HEK293 (cell line): ENCODE data around the gene MAMDC2.

Experiments
- CTCF ChIA-PET: fragments of 350-600 bp; formaldehyde crosslinking; extraction: SDS; loops from one replicate; lab custom pipeline; 2021; ENCODE audit warnings: antibody characterized with exemption; lab: Yijun Ruan, JAX
- POLR2A ChIA-PET: fragments of 300-600 bp; formaldehyde crosslinking; extraction: SDS; loops from one replicate; lab custom pipeline; 2020; ENCODE audit warnings: antibody characterized with exemption, inconsistent platforms; lab: Yijun Ruan, JAX
- H3K27ac ChIP-seq: fragments of 200-500 bp; sonication (Bioruptor generic); 2 replicates; pipeline ENCODE4 v1.5.1; 2014; ENCODE audit warnings: low read depth, low read length, control low read depth, inconsistent platforms; ENCODE audit errors: extremely low read depth
- H3K36me3 ChIP-seq, 2 experiments: fragments of 200-500 bp in 1 of 2; sonication (Bioruptor generic) in 1 of 2; 1 replicate in 1 of 2; 2 replicates in 1 of 2; pipeline ENCODE4 v1.5.1; 2014 to 2017; ENCODE audit warnings: inconsistent platforms in 2 of 2, low read length in 2 of 2; ENCODE audit not compliant: control insufficient read depth in 2 of 2, insufficient read depth in 1 of 2
- H3K4me1 ChIP-seq: fragments of 200-500 bp; sonication (Bioruptor generic); 2 replicates; pipeline ENCODE4 v1.5.1; 2014; ENCODE audit warnings: mild to moderate bottlenecking, low read length, inconsistent platforms; ENCODE audit not compliant: control insufficient read depth, insufficient read depth
- H3K4me3 ChIP-seq: 2 replicates; pipeline ENCODE4 v1.5.1; 2011; ENCODE audit warnings: low read depth, mild to moderate bottlenecking, control low read depth, low read length, moderate library complexity
- H3K9me3 ChIP-seq: fragments of 200-500 bp; sonication (Bioruptor generic); 2 replicates; pipeline ENCODE4 v1.5.1; 2014; ENCODE audit warnings: low read depth, low read length, inconsistent platforms; ENCODE audit not compliant: control insufficient read depth, insufficient read depth
- FEZF1 ChIP-seq: fragments of 450-650 bp; formaldehyde crosslinking; IDR thresholded peaks from 2 replicates; pipeline ENCODE4 v1.5.1; 2016; ENCODE audit warnings: missing biosample characterization, missing genetic modification characterization
- KLF9 ChIP-seq: fragments of 450-650 bp; formaldehyde crosslinking; IDR thresholded peaks from 2 replicates; pipeline ENCODE4 v1.5.1; 2016; ENCODE audit warnings: missing biosample characterization, missing genetic modification characterization, low read depth
- PRDM10 ChIP-seq: fragments of 450-650 bp; formaldehyde crosslinking; IDR thresholded peaks from 2 replicates; pipeline ENCODE4 v1.5.1; 2016; ENCODE audit warnings: missing biosample characterization, missing genetic modification characterization
- REST ChIP-seq: fragments of 450-650 bp; formaldehyde crosslinking; IDR thresholded peaks from 2 replicates; pipeline ENCODE4 v1.5.1; 2016; ENCODE audit warnings: missing biosample characterization, missing genetic modification characterization
- ZNF10 ChIP-seq: fragments of 450-650 bp; formaldehyde crosslinking; IDR thresholded peaks from 2 replicates; pipeline ENCODE4 v1.5.1; 2017; ENCODE audit warnings: missing biosample characterization, missing genetic modification characterization
- ZNF169 ChIP-seq: fragments of 450-650 bp; formaldehyde crosslinking; IDR thresholded peaks from 2 replicates; pipeline ENCODE4 v1.5.1; 2016; ENCODE audit warnings: missing biosample characterization, missing genetic modification characterization
- ZNF350 ChIP-seq: fragments of 450-650 bp; formaldehyde crosslinking; IDR thresholded peaks from 2 replicates; pipeline ENCODE4 v1.5.0; 2017; ENCODE audit warnings: missing biosample characterization, mild to moderate bottlenecking, missing genetic modification characterization
- ZNF521 ChIP-seq: fragments of 450-650 bp; formaldehyde crosslinking; IDR thresholded peaks from 2 replicates; pipeline ENCODE4 v1.5.1; 2017; ENCODE audit warnings: missing biosample characterization, mild to moderate bottlenecking, missing genetic modification characterization
- ZNF548 ChIP-seq: fragments of 450-650 bp; formaldehyde crosslinking; IDR thresholded peaks from 2 replicates; pipeline ENCODE4 v1.5.1; 2016; ENCODE audit warnings: missing biosample characterization, missing genetic modification characterization
- ZNF549 ChIP-seq: fragments of 450-650 bp; IDR thresholded peaks from 2 replicates; pipeline ENCODE4 v1.5.1; 2018; ENCODE audit warnings: missing biosample characterization, missing genetic modification characterization, mild to moderate bottlenecking, inconsistent platforms, moderate library complexity
- ZNF621 ChIP-seq: fragments of 450-650 bp; formaldehyde crosslinking; IDR thresholded peaks from 2 replicates; pipeline ENCODE4 v1.5.1; 2017; ENCODE audit warnings: missing biosample characterization, missing genetic modification characterization
- ZNF626 ChIP-seq: fragments of 450-650 bp; sonication (Bioruptor Pico); formaldehyde crosslinking; IDR thresholded peaks from 2 replicates; pipeline ENCODE4 v1.5.1; 2018; ENCODE audit warnings: missing biosample characterization, missing genetic modification characterization, inconsistent platforms
- ZNF654 ChIP-seq: fragments of 450-650 bp; formaldehyde crosslinking; IDR thresholded peaks from 2 replicates; pipeline ENCODE4 v1.5.1; 2016; ENCODE audit warnings: low read depth, missing biosample characterization, missing genetic modification characterization
- ZNF670 ChIP-seq: fragments of 450-650 bp; formaldehyde crosslinking; IDR thresholded peaks from 2 replicates; pipeline ENCODE4 v1.5.1; 2016; ENCODE audit warnings: missing biosample characterization, missing genetic modification characterization, low read depth
- ZNF692 ChIP-seq: fragments of 450-650 bp; formaldehyde crosslinking; IDR thresholded peaks from 2 replicates; pipeline ENCODE4 v1.5.1; 2016; ENCODE audit warnings: missing biosample characterization, missing genetic modification characterization
- ZNF791 ChIP-seq: fragments of 450-650 bp; formaldehyde crosslinking; IDR thresholded peaks from 2 replicates; pipeline ENCODE4 v1.5.1; 2016; ENCODE audit warnings: missing biosample characterization, missing genetic modification characterization
- ZXDB ChIP-seq: fragments of 450-650 bp; formaldehyde crosslinking; IDR thresholded peaks from 2 replicates; pipeline ENCODE4 v1.5.1; 2016; ENCODE audit warnings: missing biosample characterization, missing genetic modification characterization

Gene MAMDC2

GRCh38 chr9:70052768-70053167 lies 9.1 kb downstream of the MAMDC2 start:
- no peaks in the 10 kb centered on the region for H3K36me3 ChIP-seq
- H3K9me3 ChIP-seq: no peaks in the 10 kb centered on the region
- ChIA-PET CTCF (interaction anchor here (0.6 to 0.8 kb wide), 2 partner anchors 32 to 81 kb away, joined by 3 read pairs; no protein-coding TSS in a partner anchor), POLR2A (no interaction called here)
- TF ChIP-seq ZNF169 (no peak), ZNF670 (tag by site-specific recombination) (no peak), ZNF10 (tag by site-specific recombination) (no peak)
- no peaks in the 10 kb centered on the region for H3K4me1 ChIP-seq
- no peak overlapping the region for H3K4me3 ChIP-seq
- no peak overlapping the region for H3K27ac ChIP-seq

GRCh38 chr9:70053864-70054263 lies 10.2 kb downstream of the MAMDC2 start:
- H3K4me1 ChIP-seq: no peaks in the 10 kb centered on the region
- no peak overlapping the region for H3K4me3 ChIP-seq
- TF ChIP-seq REST: no peak
- peak; percentile 55 for TF ChIP-seq PRDM10 (tag by site-specific recombination)
- no peaks in the 10 kb centered on the region for H3K36me3 ChIP-seq
- ChIA-PET CTCF (interaction anchor here (0.5 to 1.0 kb wide), 3 partner anchors 27 to 117 kb away, joined by 3 to 6 read pairs (median 5); no protein-coding TSS in a partner anchor), POLR2A (interaction anchor here (1.3 kb wide), 1 partner anchor 9 kb away, joined by 4 read pairs; no protein-coding TSS in a partner anchor)
- H3K27ac ChIP-seq: no peak overlapping the region
- no peaks in the 10 kb centered on the region for H3K9me3 ChIP-seq

GRCh38 chr9:70054521-70054920 lies 10.9 kb downstream of the MAMDC2 start:
- ChIA-PET POLR2A (interaction anchor here (1.3 kb wide), 1 partner anchor 10 kb away, joined by 4 read pairs; no protein-coding TSS in a partner anchor), CTCF (interaction anchor here (0.6 to 1.0 kb wide), 3 partner anchors 28 to 1293 kb away, joined by 3 read pairs; no protein-coding TSS in a partner anchor)
- Histone ChIP-seq H3K4me1 (no peaks in the 10 kb centered on the region), H3K9me3 (no peaks in the 10 kb centered on the region), H3K36me3 (no peaks in the 10 kb centered on the region), H3K4me3 (no peak overlapping the region), H3K27ac (no peak overlapping the region)
- no peak for TF ChIP-seq ZNF626

GRCh38 chr9:70055406-70056210 lies 12.0 kb downstream of the MAMDC2 start:
- no peaks in the 10 kb centered on the region for H3K4me1 ChIP-seq
- POLR2A ChIA-PET: no interaction called here
- H3K4me3 ChIP-seq: no peak overlapping the region
- H3K27ac ChIP-seq: no peak overlapping the region
- CTCF ChIA-PET: interaction anchor here (0.6 to 0.8 kb wide), 2 partner anchors 58 to 1630 kb away, joined by 3 read pairs; no protein-coding TSS in a partner anchor
- H3K9me3 ChIP-seq: no peaks in the 10 kb centered on the region
- TF ChIP-seq ZNF521 (tag by site-specific recombination): no peak
- TF ChIP-seq ZNF621 (tag by site-specific recombination): no peak
- TF ChIP-seq ZNF791 (tag by site-specific recombination): no peak
- TF ChIP-seq ZNF350 (tag by site-specific recombination): no peak
- no peak for TF ChIP-seq FEZF1 (tag by site-specific recombination)
- no peak for TF ChIP-seq KLF9
- no peak for TF ChIP-seq ZNF548 (tag by site-specific recombination)
- no peak for TF ChIP-seq ZXDB (tag by site-specific recombination)
- no peak for TF ChIP-seq ZNF549
- no peak for TF ChIP-seq ZNF692 (tag by site-specific recombination)
- no peak for TF ChIP-seq ZNF654
- no peaks in the 10 kb centered on the region for H3K36me3 ChIP-seq
